Thoracic aorta endothelial cell (primary cell): ENCODE data around the gene OR9Q2. TPM values are rescaled to one million over a fixed set of nuclear protein-coding genes. Genes with fewer than 3 reads are reported as not detected.

Experiments
- total RNA-seq: library from RNA; depleted of rRNA; stranded (reverse); fragments of >200 nt; gene quantifications from 2 replicates; pipeline ENCODE4 v1.2.3, GENCODE V29; 2012

OR9Q2 gene
- not detected in 2 replicates for total RNA-seq

GRCh38 chr11:58188770-58189169 is at the start of gene OR9Q2:
Gene OR9Q2 (plus strand): TSS chr11:58189070. CDS start chr11:58190491, 1,421 bp downstream.

GRCh38 chr11:58204042-58204441 is 15.2 kb downstream of the OR9Q2 start, which contains the start of gene OR1S2:
Gene OR1S2 (minus strand): TSS chr11:58204142. CDS start chr11:58204142, 0 bp downstream.

GRCh38 chr11:58212420-58212819 is 23.6 kb downstream of the OR9Q2 start, which contains the start of gene OR1S1:
Gene OR1S1 (plus strand): TSS chr11:58212720.

Other genes with a start within 250 kb of the OR9Q2 start
- gene OR9Q1, start 165.2 kb upstream of the OR9Q2 start, total RNA-seq = not detected in 2 replicates
- gene OR6Q1, start 158.1 kb upstream of the OR9Q2 start, total RNA-seq = not detected in 2 replicates
- not detected in 2 replicates for gene OR9I1, start 63.5 kb upstream of the OR9Q2 start, total RNA-seq
- not detected in 2 replicates for gene OR1S2, start 15.1 kb downstream of the OR9Q2 start, total RNA-seq
- not detected in 2 replicates for gene OR1S1, start 23.6 kb downstream of the OR9Q2 start, total RNA-seq
- gene OR10Q1, start 39.8 kb downstream of the OR9Q2 start, total RNA-seq = not detected in 2 replicates
- gene OR10W1, start 79.2 kb downstream of the OR9Q2 start, total RNA-seq = 0.07 TPM in 1 of 2 replicates, not detected in the other
- gene OR5B17, start 170.0 kb downstream of the OR9Q2 start, total RNA-seq = not detected in 2 replicates
- gene OR5B3, start 217.8 kb downstream of the OR9Q2 start, total RNA-seq = not detected in 2 replicates
- gene OR5B2, start 239.1 kb downstream of the OR9Q2 start, total RNA-seq = not detected in 2 replicates